HT1080 (cell line): Measurements from ENCODE around the gene CTNNA2. TPM values are rescaled to one million over a fixed set of nuclear protein-coding genes. Genes with fewer than 3 reads are reported as not detected.

Experiments
- DNase-seq: peaks from one replicate; pipeline ENCODE4 v3.0.0-alpha.2; 2015; ENCODE audit warnings: low read depth
- total RNA-seq: library from RNA; depleted of rRNA; stranded (reverse); fragments of >200 nt; shearing (Covaris generic); gene quantifications from 2 replicates; pipeline ENCODE4 v1.2.3, GENCODE V29; 2014

CTNNA2 gene
- total RNA-seq, 1 experiment from 2014 or later = not detected

- no peak for DNase-seq
Measured at GRCh38 chr2:79611448-79612016, 98.7 kb downstream of the CTNNA2 start.

GRCh38 chr2:79612999-79613398 is 100.1 kb downstream of the CTNNA2 start:
- DNase-seq = no peak

- no peak for DNase-seq
Measured at GRCh38 chr2:79619442-79619841, 106.6 kb downstream of the CTNNA2 start.

GRCh38 chr2:79619976-79620375 is 107.1 kb downstream of the CTNNA2 start:
- DNase-seq = no peak

DNA sequence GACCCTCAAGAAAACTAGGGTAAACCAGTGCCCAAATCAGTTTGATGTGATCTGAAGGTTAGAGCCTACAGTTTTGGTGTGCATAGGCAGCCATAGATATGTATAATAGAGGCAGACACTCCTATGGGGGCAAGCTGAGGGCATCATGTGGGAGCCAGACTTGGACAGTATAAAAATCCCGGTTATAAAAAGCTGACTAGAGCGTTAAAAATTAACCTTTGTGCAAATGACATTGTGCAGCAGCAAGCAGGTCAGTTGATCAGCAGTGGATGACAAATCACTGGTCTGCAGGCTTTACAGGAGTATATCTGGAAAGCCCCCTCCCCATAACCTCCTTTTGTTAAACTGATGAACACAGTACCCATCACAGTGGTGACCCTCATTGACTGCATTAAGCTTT is 107.8 kb downstream of the CTNNA2 start:
- no peak for DNase-seq

DNA sequence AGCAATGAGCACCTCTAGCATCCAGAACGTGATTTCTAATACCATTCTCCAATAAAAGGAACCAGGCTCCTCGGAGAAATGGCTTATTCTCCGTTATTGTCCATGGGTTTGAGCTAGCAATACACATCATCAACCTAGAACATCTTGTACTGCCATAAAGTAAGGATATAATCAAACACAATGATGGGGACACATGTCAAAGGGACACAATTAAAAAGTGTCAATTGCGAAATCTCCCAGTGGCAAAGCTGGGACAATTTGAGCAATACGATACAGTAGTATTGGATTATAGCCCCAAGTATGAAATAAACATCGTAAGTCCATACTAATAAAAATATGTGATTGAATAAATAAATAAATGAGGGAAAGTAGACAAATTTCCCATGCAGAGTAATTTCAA is 108.4 kb downstream of the CTNNA2 start:
- no peak for DNase-seq

DNA sequence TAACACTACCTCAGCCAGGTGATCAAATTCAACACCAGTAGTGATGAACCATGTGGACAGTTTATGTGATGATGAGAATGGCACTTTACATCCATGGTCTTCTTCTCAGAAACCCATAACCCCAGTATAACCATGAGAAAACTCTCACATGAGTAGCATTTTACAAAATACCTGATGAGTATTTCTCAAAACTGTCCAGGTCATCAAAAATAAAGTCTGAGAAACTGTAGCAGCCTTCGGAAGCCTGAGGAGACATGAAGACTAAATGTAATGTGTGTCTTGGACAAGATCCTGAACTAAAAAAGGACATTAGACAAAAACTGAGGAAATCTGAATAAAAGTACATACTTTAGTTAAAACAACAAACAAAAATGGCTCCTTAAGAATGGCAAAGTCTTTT is 108.9 kb downstream of the CTNNA2 start:
- no peak for DNase-seq

GRCh38 chr2:79622508-79622907 is 109.7 kb downstream of the CTNNA2 start:
- peak; percentile 27 for DNase-seq

DNA sequence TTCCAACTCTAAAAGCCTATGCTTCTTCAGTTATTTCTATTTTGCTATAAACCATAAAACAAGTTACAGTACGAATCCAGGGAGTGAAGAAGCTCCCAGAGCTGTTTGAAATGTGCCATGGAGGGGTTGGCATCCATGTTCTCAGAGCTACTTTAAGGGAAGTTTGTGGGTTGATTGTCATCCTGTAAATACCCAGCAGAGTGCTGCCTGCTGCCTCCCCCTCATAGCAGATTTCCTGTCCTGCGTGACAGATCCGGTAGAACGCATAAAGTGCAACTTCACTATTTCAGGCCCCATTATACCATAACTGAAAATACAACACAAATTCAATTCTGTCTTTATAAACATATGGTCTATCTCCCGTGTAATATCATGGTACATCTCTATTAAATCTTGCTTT is 114.4 kb downstream of the CTNNA2 start:
- DNase-seq = no peak

GRCh38 chr2:79630060-79630459 is 117.2 kb downstream of the CTNNA2 start:
- DNase-seq = peak; percentile 54

GRCh38 chr2:79630972-79631557 is 118.2 kb downstream of the CTNNA2 start:
- no peak for DNase-seq

- DNase-seq = no peak
Measured at GRCh38 chr2:79638410-79638809, 125.6 kb downstream of the CTNNA2 start.

DNA sequence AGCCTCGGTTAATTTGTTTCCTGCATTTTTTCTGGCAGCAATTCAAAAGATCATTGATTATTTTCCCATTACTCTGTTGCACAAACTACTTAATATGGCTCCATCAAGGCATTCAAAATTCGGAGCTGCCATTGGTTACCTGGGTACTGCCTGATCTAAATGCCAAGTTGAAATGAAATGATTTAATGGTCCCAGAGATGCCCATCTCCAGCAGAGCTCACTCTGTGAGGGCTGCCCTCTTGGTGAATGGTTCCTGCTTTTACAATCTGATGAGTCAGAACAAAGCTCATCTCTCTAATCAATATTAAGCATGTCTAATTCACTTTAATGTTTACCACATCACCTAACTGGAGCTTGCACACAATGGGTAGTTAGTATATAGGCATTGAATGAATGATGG is 126.1 kb downstream of the CTNNA2 start:
- no peak for DNase-seq

- no peak for DNase-seq
Measured at GRCh38 chr2:79640001-79640400, 127.2 kb downstream of the CTNNA2 start.

DNA sequence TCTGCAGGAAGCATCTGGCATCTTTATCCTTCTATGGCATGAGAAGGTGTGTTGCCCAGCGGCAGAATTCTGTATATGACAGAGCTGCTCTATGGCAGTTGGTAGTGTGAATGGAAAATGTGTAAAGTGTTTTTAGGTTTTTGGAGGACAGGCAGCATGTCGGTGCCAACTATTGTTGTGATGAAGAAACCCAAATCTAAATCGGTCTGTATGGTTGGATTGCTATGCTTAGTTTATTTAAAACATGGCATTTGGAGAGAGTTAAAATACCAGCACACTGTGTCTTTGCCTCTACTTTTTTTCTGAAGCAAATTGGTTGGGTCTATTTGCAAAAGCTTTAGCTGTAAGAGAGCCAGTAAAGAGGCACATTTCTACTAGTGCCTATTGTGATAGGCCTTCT is 136.7 kb downstream of the CTNNA2 start:
- DNase-seq = no peak

DNA sequence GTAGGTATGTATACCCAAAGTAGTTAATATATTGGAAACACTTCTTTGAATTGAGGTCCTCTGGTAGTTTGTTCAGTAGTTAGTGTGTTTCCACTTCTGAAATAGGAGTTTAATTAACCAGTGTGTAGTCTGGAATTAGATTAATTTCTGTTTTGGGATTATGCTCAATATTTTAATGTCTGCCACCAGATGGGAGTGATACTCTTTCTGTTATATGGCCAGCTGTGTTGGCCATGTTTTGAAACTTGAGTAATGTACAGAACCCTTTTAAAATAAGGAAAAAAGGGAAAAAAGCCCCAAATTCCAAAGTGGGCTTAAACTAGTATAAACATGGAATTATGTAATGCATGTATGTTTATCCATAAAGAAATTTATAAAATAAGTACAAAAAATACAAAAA is 147.7 kb downstream of the CTNNA2 start:
- no peak for DNase-seq

GRCh38 chr2:79665091-79665490 is 152.2 kb downstream of the CTNNA2 start:
- DNase-seq = no peak

GRCh38 chr2:79666430-79666829 is 153.6 kb downstream of the CTNNA2 start:
- DNase-seq = no peak

GRCh38 chr2:79669714-79670113 is 156.9 kb downstream of the CTNNA2 start:
- DNase-seq = no peak

- DNase-seq = peak; percentile 27
Measured at GRCh38 chr2:79670198-79670597, 157.3 kb downstream of the CTNNA2 start.

GRCh38 chr2:79686884-79687283 is 174.0 kb downstream of the CTNNA2 start:
- no peak for DNase-seq

GRCh38 chr2:79695248-79695647 is 182.4 kb downstream of the CTNNA2 start:
- no peak for DNase-seq

DNA sequence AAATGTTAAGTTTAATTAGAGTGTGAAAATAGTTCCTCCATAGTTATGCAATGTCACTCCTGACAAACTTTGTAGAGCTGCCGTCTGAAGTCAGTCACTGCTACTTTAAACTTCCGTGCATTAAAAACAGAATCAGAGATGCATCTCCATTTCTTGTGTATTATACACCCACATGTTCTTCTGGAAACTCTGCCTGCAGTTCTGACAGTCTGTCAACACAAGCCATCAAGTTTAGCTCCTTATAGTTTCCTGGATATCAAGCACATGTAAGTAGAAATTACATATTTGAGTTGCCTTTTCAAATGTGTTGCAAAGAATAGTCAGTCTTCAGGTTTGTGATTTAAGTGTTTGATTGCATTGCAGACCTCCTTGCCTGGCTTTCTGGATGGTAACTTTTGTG is 184.3 kb downstream of the CTNNA2 start:
- DNase-seq = no peak

DNA sequence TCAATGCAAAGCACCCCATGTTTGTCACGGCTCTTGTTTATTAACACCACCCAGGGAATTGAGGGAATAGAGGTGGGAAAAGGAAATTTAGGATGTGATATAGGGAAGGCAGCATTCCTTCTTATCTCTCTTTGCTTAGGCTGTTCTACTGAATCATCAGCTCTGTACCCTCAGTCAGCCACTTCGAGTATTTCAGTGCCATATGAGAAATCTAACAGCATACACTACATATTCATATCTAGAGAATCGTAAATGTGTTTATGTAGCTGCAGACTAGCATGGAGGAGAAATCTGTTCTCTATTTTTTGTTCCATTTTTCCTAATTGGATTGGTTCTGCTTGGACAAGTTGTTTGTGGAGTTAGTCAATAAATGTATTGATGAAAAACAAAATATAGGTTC is 187.8 kb downstream of the CTNNA2 start:
- no peak for DNase-seq
